HG02852 (cell line): Measurements from ENCODE around the gene NLRP13.
"Not testable (repeated sequence)": the region's sequence is repeated elsewhere in the genome, so short reads cannot be mapped to it uniquely, and the experiment has no call there.

Experiments
- ATAC-seq: cut with Tn5 transposase; IDR thresholded peaks from one replicate; pipeline ENCODE4 v1.9.1; 2021; ENCODE audit warnings: mild to moderate bottlenecking, moderate library complexity; ENCODE audit not compliant: unreplicated experiment

The NLRP13 gene, protein sequence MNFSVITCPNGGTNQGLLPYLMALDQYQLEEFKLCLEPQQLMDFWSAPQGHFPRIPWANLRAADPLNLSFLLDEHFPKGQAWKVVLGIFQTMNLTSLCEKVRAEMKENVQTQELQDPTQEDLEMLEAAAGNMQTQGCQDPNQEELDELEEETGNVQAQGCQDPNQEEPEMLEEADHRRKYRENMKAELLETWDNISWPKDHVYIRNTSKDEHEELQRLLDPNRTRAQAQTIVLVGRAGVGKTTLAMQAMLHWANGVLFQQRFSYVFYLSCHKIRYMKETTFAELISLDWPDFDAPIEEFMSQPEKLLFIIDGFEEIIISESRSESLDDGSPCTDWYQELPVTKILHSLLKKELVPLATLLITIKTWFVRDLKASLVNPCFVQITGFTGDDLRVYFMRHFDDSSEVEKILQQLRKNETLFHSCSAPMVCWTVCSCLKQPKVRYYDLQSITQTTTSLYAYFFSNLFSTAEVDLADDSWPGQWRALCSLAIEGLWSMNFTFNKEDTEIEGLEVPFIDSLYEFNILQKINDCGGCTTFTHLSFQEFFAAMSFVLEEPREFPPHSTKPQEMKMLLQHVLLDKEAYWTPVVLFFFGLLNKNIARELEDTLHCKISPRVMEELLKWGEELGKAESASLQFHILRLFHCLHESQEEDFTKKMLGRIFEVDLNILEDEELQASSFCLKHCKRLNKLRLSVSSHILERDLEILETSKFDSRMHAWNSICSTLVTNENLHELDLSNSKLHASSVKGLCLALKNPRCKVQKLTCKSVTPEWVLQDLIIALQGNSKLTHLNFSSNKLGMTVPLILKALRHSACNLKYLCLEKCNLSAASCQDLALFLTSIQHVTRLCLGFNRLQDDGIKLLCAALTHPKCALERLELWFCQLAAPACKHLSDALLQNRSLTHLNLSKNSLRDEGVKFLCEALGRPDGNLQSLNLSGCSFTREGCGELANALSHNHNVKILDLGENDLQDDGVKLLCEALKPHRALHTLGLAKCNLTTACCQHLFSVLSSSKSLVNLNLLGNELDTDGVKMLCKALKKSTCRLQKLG

GRCh38 chr19:55931936-55932386 lies at the start of gene NLRP13:
TSS of gene NLRP13 (minus strand) at chr19:55932336. CDS start at chr19:55932311, 25 bp downstream.
- ATAC-seq: no peak

DNA sequence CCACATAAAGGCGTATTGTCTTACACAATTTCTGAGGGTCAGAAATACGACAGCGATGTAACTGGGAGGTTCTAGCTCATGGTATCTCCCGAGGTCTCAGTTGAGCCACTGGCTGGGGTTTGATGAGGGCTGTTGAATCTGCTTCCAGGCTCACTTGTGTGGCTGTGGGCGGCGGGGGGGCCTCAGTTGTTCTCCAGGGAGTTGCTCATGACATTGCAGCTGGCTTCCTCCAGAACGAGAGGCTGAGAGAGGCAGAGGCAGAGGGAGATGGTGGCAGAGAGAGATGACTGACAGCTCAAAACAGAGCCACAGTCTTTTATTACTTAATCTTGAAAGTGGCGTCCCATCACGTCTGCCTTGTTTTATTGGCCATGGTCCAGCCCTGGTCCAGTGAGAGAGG lies 48.3 kb upstream of the NLRP13 start:
- ATAC-seq: no peak

- no peak for ATAC-seq
Observed at GRCh38 chr19:55973982-55974381, 41.8 kb upstream of the NLRP13 start.

- no peak for ATAC-seq
Observed at GRCh38 chr19:55962186-55962585, 30.1 kb upstream of the NLRP13 start.

DNA sequence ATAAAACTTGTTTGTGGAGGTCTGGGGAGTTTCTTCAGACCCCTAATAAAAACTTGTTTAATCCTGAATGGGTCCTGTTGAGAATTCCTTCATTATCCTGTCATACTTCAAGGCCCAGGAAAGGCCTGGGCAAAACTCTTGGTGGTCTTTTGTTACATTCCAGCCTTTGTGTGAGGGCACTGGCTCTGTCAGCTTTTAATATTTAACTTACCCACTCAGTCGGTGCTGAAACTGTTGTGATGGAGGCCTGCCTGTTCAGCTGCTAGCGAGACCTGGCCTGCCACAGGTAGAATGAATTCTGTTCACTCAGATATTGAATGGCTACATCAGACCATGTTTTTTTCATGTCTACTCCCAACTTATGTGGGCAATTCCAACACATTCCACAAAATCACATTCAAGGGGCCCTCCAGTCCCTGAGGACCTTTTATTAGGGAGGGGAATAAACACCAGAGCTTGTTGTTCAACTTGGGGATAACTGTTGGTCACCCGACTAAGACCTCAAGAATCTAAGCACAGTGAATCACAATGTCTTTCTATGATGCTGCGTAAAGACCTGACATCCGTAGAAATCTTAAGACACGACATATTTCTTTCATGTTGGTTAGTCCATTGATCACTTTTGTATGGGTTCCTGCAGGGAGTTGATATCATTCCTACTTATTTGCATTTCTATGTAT lies 28.0 kb upstream of the NLRP13 start:
- no peak for ATAC-seq

GRCh38 chr19:55958356-55958755 lies 26.2 kb upstream of the NLRP13 start:
- ATAC-seq: no peak

- no peak for ATAC-seq
Observed at GRCh38 chr19:55956431-55956830, 24.3 kb upstream of the NLRP13 start.

- not testable (repeated sequence) for ATAC-seq
Observed at GRCh38 chr19:55950566-55950965, 18.4 kb upstream of the NLRP13 start.

DNA sequence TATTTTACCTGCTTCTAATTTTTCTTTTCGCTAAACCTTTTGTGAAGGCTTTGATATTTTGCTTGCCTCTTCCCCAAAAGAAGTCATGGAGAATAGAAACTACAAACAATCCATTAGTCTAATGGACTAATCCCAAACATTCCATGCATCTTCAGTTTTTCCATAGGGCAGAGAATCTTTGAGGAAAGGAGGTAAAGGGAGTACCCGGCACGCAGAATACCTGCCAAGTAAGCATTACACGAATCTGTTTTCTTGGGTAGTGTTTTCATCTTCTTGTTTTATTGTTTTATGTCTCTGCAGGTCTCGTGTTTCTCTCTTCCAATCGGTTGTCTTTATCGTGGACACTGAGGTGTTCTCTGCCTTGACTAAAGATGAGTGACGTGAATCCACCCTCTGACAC lies 15.4 kb upstream of the NLRP13 start, which contains the start of gene NLRP8:
TSS of gene NLRP8 (plus strand) at position 301 of the 400 bp plus-strand sequence.
- no peak for ATAC-seq

DNA sequence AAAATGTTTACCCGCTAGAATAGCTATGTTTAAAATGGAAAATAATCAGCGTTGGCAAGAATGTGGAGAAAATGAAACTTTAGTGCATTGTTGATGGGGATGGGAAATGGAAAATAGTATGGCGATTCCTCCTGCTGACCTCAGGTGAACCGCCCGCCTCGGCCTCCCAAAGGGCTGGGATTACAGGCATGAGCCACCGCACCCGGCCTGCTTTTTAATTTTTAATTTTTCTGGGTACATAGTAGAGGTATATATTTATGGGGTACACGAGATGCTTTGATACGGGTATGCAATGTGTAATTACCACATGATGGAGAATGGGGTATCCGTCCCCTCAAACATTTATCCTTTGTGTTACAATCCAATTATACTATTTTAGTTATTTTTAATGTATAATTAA lies 8.2 kb upstream of the NLRP13 start:
- no peak for ATAC-seq

DNA sequence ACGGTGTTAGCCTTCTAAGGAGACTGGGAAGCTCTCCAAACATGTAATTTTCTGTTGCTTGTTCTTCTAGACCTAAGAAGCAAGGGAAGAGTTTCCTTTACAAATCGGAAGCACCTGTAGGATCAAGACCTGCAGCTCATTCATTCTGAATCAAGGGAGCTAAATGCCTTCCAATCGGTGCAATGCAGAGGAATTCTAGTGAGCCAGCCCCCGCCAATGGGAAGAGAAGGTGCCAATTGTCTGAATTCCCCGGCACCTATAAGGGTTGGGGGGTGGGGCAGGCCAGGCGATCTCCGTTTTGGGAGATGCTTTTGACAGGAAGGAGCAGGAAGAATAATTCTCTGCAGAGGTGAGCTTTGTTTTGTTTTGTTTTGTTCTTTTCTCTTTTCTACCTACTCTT lies 7.1 kb upstream of the NLRP13 start:
- ATAC-seq: no peak

- no peak for ATAC-seq
Observed at GRCh38 chr19:55935206-55935605, 3.1 kb upstream of the NLRP13 start.

DNA sequence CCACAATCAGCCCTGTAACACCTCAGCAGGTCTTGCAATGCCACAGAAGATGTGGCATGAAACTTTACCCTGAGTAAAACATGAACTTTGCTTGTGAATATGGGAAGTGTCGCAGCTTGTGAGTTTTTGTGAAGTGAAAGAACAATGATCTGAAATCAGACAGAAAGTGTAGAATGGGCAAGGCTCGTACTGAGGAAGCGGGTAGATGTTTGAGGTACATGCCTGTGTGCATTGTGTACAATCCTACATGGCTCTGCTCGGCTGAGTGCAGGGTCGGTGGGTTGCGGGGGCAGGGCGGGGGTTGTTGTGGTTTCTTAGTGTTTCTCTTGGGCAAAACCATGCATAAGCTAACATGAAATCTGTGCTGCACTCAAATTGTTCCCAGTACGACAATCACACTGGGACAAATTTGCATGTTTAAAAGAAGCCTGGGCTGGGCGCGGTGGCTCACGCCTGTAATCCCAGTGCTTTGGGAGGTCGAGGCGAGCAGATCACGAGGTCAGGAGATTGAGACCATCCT lies 1.1 kb downstream of the NLRP13 start:
- no peak for ATAC-seq

- not testable (repeated sequence) for ATAC-seq
Observed at GRCh38 chr19:55929258-55929657, 2.9 kb downstream of the NLRP13 start.

GRCh38 chr19:55927991-55928390 lies 4.1 kb downstream of the NLRP13 start:
- no peak for ATAC-seq

- ATAC-seq: no peak
Observed at GRCh38 chr19:55923556-55923955, 8.6 kb downstream of the NLRP13 start.

DNA sequence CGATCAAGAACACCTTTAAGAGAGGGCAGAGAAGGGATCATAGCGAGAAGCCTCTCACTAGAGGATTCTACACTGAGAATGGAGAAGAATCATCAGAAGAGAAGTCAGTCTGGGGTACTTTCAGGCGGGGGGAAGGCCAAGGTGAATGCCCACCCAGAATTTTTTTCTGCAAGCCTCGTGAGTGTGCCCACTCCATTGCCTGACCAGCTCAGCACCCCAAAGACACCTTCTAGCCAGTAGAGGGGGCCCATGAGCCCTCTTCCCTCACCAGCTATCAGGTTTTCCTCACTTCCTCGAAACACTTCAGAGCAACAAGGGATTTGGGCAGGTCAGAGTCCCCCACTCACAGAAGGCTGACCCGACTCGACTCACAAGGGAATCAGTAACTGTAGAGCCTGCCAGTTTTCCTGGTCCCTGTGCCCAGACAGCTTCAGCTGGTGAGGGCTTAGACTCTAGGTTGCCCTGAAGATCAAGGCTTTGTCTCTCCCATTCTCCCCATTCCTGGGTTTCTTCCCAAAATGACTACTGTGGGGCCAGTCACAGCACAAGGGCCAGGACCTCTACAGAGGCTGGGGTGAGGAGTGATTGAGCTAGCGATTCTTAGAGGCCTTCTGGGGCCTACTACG lies 18.4 kb downstream of the NLRP13 start:
- ATAC-seq: no peak

- ATAC-seq: no peak
Observed at GRCh38 chr19:55912916-55913315, 19.2 kb downstream of the NLRP13 start.

DNA sequence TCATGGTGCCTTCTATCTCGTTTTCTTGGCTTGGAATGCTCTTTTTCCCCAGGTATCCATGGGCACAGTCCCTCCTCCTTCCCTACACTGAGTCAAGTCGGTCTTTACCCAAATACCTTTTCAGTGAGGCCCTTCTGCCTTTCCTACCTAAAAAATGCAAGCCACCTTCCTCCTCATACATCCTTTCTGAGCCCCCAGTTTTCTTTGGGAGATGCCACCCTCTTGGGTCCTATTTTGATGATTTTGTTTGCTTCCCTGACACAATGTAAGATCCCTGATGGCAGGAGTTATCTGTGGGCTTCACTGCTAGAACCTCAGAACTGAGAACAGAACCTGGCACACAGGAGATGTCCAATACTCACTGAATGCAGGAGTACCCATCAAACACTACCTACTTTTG lies 22.3 kb downstream of the NLRP13 start:
- ATAC-seq: no peak

DNA sequence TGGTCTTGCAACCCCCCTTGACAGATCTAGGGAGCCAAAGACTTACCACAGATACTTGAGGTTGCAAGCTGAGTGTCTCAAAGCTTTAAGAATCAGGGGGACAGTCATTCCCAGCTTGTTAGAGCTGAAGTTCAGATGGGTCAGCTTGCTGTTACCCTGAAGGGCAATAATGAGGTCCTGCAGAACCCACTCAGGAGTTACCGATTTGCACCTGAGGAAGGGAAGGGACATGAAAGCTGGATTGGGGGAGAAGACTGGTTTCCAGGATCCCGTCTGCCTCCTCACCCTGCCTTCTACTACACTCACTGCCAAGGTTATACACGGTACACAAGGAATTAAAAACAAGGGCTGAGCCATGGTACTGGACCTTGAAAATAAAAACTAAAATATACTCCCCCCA lies 24.4 kb downstream of the NLRP13 start:
- ATAC-seq: no peak
